CD4-positive, alpha-beta T cell treated with Interleukin-2 at 100 ng/mL for 4 hours (primary cell): Measurements from ENCODE around the gene DYRK3.

Experiments
- DNase-seq: peaks from one replicate; pipeline ENCODE4 v3.0.0-alpha.2; 2020; ENCODE audit warnings: low spot score

Gene DYRK3

GRCh38 chr1:206661161-206661820 lies 26.0 kb downstream of the DYRK3 start:
- no peak for DNase-seq

DNA sequence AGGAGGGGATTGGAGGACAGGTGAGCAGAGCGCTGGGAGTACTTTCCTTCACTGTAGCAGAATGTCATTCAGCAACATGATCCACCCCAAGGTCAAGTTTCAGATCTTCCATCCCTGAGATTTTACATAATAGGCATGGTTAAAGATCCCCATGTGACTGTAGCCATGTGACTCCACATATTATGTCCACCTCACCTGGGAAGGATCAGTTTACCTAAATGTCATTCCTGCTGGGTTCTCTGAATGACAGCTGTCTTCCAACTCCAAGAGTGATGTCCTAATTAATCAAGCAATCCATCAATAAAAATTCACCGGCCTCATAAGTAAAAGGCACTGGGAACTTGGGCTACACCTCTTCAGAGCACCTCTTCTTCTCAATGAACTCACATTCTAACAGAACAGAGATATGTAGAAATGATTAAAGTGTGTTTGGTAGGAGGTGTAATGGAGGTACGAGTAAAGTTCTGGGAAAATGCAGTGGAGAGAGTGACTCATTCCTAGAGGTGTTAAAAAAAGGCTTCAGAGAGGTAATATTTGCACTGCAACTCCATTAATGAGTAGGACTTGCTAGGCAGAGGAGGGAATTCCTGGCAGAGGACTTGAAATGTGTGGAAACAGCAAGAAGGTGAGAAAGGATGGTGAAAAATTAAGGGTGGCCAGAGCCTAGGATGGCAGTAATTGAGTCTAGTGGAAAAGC lies 27.2 kb downstream of the DYRK3 start:
- DNase-seq: no peak

DNA sequence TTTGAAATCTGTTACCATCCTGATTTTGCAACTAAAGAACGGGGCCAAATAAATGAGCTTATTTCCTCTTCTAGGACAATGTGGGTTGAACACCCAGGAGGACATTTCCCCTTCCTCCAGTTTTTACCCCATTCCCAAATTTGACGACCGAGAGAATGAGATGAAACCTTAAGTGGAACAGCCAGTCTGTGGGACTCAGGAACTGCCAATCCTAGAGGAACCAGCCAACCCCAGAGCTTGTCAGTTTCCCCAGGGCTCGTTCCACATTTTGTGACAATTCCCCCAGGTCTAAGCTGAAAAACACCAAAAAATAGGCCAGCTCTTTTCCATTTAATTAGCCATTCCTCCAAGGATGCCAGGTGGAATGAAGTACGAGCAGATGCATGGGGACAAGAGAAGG lies 28.0 kb downstream of the DYRK3 start:
- no peak for DNase-seq

DNA sequence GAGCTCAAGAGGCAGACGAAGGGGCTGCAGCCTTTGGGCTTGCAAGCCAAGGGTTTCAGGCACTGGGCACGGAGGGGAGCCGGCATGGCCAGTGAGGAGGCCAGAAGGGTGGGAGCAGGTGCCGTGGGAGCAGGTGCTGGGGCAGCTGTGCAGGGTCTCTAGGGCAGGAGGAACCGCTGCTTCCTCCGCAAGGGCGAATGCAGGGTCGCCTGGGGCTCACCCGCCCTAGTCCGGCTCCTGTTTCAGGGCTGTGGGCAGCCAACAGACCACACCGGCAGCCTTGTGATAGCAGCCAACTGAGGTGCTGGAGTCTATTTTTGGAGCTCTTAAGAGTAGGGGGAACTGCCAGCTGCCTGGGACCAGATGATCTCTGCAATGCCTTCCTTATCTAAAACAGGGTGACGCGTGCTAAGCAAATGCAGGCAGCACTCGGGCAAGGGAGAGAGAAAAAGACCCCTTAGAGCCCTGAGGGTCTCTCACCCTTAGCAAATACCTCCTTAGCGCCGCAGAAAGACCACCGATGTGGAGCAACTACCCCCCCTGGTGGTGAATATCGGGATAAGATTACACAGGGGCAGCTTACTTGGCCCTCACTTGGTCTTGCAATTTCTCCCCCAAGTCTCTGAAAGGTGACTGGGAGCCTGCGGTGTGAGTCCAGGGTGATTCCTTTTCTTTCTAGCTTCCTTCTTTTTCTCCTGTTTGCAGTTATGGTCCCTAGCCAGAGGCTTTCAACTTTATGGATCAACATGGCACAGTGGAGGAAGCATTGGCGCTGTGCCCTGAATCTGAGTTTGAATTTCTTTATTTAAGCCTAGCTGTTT lies 28.7 kb downstream of the DYRK3 start:
- DNase-seq: peak; percentile 77

GRCh38 chr1:206664740-206665139 lies 29.4 kb downstream of the DYRK3 start:
- DNase-seq: no peak

DNA sequence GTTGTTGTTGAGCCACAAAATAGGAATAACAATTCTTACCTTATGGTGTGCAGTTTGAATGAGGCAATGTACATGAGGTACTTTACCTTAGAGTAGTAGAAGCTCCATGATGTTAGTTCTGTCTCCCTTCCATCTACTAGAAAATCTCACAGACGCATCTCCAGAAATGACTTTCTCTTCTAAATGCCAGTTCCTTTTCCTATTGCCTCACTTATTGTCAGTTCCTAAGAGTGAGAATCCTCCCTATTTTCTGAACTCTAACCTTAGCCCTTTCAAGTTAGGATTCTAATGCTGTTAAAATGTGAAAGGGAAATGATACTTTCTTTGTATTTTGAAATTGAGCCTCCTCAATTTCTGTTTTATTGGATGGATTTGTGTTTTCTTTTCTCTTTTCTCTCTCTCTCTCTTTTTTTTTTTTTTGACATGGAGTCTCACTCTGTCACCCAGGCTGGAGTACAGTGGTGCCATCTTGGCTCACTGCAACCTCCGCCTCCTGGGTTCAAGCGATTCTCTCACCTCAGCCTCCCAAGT lies 30.8 kb downstream of the DYRK3 start:
- no peak for DNase-seq

DNA sequence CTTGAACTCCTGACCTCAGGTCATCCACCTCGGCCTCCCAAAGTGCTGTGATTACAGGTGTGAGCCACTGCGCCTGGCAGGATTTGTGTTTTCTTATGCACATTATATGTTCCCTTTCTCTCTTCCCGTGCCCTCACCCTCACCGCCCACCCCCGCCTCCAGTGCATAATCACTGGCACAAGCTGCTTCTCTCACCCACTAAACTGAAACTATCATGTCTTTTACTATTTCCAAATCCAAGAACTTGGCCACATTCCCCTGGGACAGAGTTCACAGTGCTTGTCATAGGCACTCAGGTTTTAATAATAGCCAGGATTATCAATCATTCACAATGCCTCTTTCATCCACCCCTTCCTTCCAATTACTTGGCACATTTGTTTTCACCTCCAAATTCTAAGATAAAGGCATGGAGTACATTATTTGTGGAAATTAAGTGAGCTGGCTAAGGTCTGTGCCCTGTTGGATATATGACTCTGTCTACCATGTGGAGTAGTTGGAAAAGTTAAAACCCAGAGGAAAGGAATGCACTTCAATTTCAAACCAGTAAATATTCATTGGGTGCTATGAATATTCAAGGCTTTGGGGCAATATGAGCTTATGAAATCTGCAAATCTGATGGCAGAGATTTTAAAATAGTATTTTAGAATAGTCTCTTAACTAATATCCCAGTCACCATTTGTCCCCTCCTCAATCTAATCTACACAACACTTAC lies 31.8 kb downstream of the DYRK3 start:
- no peak for DNase-seq

GRCh38 chr1:206668351-206668750 lies 33.0 kb downstream of the DYRK3 start:
- DNase-seq: no peak

- no peak for DNase-seq
Observed at GRCh38 chr1:206668874-206669410, 33.6 kb downstream of the DYRK3 start.

GRCh38 chr1:206672011-206672688 lies 36.8 kb downstream of the DYRK3 start:
- no peak for DNase-seq

DNA sequence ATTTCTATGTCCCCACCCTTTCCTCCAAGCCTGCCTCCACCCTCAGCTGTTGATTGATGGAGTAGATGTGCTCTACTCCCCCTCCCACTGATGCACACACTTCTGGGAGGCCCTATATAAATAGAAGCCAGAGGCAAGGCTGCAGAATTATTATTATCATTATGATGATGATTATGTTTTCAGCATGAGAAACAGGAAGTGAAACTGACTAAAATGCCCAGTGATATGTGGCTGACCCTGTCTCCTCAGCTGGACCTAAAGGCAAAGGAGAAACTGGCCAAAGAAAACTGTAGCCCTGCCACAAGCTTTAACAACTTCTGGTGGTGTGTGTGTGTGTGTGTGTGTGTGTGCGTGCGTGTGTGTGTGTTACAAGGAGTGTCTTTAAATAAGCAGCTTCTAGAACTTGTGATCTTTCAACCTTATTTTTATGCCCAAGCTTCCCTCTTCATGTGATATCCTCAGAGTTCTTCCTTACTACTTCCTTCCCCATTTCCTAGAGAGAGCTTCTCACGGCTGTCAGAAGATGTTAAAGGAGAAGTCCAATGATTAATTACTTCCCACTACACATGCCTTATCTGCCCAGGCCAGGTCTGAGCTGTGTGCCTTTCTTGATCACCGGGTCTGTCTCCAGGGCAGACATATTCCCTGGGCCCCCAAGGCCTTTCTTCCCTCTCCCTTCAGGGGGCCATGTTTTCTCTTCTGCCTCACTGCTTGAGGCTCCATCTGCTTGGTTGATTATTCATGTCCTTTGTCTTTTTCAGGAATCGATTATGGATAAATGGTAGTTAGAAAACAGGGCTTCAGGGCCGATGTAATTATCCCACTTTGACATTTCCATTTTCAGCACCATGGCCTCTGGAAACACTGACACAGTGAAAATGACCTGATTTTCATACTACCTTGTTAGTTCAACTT lies 37.8 kb downstream of the DYRK3 start:
- DNase-seq: no peak

DNA sequence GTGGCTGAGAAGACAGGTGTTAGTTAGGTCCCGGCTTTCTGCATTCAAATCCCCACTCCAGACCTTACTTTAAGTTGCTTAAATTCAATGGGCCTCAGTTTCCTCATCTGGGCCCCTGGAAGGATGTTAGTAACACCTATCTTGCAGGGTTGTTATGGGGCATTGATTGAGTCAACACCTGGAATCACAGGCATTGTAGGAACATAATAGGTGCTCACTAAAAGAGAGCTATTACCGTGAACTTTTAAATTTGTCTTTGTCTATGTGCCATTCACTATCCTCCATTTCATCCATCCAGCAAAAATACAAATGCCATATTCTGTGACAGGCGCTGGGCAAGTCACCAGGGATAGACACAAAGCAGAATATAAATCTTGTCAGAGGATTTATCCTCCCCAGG lies 38.9 kb downstream of the DYRK3 start:
- DNase-seq: no peak

- no peak for DNase-seq
Observed at GRCh38 chr1:206674745-206675175, 39.4 kb downstream of the DYRK3 start.

DNA sequence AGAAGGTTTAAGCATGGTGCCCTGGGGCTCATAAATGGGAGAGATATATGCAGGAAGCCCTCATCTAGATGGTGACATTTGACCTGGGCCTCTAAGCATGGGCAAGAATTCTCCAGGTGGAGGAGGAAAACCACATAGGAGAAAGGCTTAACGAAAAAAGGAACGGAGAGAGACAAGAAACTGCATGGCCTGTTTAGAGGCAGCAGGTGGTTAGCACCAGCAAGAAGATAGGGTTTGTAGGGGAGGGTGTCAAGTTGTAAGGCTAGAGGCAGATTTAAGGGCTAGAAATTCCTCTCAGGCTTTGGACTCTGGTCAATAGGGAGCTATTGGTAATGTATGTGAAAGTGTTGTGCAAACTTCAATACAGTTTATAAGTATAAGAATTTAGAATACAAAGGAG lies 41.2 kb downstream of the DYRK3 start:
- DNase-seq: no peak

DNA sequence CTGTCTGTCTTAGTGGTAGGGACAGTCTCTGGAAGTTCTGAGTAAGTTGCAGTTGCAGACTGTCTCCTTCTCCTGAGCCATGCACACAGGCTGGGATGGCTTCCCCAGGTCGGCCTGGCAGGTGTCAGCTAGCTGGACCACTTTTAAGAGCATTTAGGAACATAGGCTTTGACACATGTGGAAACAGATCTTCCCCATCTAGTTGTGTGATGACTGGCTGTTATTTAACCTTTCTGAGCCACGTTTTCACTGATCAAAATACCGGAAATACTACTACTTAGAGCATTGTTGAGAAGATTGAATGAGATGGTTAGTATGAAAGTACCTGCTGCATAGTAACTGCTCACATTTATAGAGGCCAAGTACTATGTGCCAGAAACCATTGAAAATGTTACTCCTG lies 43.2 kb downstream of the DYRK3 start:
- DNase-seq: no peak

DNA sequence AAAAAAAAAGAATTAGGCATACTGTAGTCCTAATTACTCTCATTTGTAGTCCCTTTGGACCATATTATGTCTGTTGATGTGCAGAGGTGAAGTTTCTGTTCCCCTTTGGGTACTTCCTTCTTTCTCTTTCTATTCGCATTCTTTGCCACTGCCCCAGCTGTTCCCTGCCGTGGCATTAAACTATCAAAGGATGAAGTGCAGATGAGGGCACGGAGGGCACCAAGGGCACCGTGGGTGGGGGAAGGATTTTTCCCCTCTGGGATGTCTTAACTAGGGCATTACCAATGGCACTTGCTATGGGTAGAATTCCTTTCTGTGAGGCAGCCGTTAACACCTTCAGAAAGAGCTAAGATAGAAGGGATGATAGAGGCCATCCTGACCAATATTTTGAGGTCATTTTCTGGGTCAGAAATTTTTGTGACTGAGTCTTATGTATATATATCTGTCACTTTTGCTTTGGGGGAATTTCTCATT lies 44.4 kb downstream of the DYRK3 start:
- DNase-seq: no peak

DNA sequence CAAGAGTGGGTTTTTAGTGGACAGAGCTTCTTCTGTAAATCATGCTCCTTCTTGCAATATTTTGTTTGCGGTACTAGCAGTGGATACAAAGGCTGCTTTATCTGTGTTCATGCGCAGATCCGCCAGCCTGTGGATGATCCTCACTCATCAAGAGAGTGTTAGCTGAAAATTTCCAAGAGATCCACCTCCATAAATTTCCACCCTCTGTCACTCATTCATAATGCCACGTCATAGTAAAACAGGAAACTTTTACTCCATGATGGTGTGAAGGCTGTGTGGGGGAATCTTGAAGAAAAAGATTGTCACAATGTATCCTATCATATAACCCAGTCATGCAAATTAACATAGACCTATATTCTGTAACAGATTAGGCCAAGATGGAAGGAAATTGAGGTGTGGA lies 44.9 kb downstream of the DYRK3 start:
- no peak for DNase-seq

DNA sequence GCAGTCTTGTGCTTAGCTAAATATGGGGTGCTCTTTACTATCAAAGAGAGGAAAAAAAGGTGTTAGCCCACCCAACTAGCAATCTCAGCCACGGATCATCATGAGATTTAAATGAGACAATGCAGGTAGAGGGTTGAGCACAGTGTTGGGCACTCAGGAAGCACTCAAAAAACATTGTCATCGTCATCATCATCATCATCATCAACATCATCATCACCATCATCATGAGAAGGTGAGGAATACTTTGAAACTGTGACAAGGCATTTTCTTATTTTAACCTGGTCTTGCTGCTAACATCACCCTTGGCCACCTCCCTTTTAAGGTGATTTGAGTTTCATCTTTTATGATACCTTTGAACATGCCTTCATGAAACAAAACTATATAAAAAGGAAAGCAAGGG lies 46.0 kb downstream of the DYRK3 start:
- DNase-seq: no peak

GRCh38 chr1:206682111-206682510 lies 46.8 kb downstream of the DYRK3 start:
- DNase-seq: no peak

GRCh38 chr1:206683313-206683712 lies 48.0 kb downstream of the DYRK3 start:
- no peak for DNase-seq
